ENCODE results near the gene RANBP17. TPM values are rescaled to one million over a fixed set of nuclear protein-coding genes. Genes with fewer than 3 reads are reported as not detected.

RANBP17 gene
- total RNA-seq: 29.2 TPM

GRCh38 chr5:170861917-170862766, at the start of gene RANBP17:
Gene RANBP17, plus strand, starts transcription at chr5:170862018.

GRCh38 chr5:171308453-171309275, 446.8 kb downstream of the RANBP17 start, which contains the start of gene TLX3:
Gene TLX3, plus strand, starts transcription at chr5:171309248. Its CDS starts 118 bp downstream, at chr5:171309366.

Small RNAs within 50 kb of the gene (small RNA-seq; reads per million reads assigned to genes)
- not detected for gene AC091980.1 (ENCODE audit: low replicate concordance)

Other genes with a start within 250 kb of the RANBP17 start
- 1.7 TPM for gene GABRP, start 78.3 kb upstream of the RANBP17 start, total RNA-seq